ENCODE results near the gene PKHD1. TPM values are rescaled to one million over a fixed set of nuclear protein-coding genes. Genes with fewer than 3 reads are reported as not detected.

Gene PKHD1
- total RNA-seq, 1 donor from 2014 or later, result 0.06 TPM

DNA sequence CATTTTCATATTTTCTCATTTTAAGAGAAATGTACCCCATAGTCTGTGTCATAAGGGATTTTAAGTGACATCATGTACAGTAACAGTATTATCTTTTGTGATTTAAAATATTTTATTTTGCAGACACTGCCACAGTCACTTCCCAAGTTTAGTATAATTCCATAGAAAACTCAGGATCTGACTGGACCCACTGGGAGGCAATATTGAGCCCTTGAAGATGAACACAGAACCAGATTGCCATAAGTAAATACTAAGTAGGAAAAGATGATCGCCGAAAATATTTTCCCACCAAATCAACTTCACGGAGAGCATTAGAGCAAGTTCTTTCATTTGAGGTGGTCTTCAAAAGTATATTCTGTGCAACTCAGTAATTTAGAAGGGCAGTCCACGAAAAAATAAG is 17.6 kb upstream of the PKHD1 start:
- DNase-seq (ENCODE audit: extremely low read depth, low read depth, low spot score), result no peak

DNA sequence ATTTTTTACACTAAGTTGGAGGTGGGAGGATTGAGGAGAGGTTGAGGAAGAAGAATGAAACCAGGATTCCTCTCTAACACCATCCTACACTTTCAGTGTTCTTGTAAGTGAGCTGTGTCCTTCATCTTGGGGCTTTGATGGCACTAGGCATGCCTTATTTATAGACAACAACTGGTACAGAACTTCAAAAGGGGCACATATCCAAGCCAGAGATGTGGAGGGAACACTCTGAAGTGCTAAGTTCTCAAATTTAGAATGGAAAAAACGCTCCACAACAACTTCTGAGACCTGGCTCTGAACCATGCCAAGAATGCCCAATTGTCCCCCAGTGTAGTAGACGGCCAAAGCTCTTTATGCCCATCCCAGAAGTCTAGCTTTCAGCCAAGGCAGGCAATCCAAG is 16.2 kb upstream of the PKHD1 start:
- DNase-seq (ENCODE audit: extremely low read depth, low read depth, low spot score), result no peak

DNA sequence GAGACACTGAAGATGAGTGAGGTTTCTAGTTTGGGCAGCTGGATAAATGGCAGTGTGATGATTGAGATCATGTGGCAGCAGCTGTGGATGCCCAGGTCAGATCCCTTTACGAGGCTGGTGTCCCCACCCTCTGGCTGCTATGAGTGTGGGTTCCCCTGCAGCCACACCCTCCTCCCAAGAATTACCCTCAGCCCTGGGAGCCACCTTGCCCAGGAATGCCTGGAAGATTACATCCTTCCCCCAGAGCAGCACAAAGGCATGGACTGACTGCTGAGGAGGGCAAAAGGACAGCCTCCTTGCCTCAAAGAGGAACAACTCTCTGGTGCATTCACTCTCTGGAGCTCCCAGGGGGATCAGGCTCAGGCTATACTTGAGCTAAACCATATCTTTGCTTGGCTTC is 15.0 kb upstream of the PKHD1 start:
- DNase-seq (ENCODE audit: extremely low read depth, low read depth, low spot score), result no peak

GRCh38 chr6:52098721-52099120 is 11.3 kb upstream of the PKHD1 start:
- no peak for DNase-seq (ENCODE audit: extremely low read depth, low read depth, low spot score)

- no peak for DNase-seq (ENCODE audit: extremely low read depth, low read depth, low spot score)
These were observed 2.4 kb upstream of the PKHD1 start for GRCh38 chr6:52089758-52090348.

DNA sequence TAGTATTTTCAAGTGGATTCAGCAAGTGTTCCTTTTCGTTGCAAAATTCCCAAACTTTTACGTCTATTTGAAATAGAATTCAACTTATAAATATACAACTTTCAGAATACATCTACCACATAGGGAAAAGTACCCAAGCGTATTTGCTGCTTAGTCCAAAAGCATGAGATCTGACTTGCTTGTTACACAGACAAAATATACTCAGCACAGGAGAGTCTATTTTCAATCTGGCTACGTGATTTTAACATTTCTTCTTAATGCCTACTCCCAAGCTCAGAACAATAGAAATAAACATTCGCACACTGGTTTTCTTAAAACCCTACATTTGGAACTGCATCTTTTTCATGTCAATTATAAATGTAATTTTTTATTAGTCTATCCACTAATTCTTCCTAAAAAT is 672 bp downstream of the PKHD1 start:
- DNase-seq (ENCODE audit: extremely low read depth, low read depth, low spot score), result no peak

GRCh38 chr6:52081237-52081636 is 6.2 kb downstream of the PKHD1 start:
- DNase-seq (ENCODE audit: extremely low read depth, low read depth, low spot score), result no peak

- no peak for DNase-seq (ENCODE audit: extremely low read depth, low read depth, low spot score)
These were observed 9.3 kb downstream of the PKHD1 start for GRCh38 chr6:52077961-52078625.

DNA sequence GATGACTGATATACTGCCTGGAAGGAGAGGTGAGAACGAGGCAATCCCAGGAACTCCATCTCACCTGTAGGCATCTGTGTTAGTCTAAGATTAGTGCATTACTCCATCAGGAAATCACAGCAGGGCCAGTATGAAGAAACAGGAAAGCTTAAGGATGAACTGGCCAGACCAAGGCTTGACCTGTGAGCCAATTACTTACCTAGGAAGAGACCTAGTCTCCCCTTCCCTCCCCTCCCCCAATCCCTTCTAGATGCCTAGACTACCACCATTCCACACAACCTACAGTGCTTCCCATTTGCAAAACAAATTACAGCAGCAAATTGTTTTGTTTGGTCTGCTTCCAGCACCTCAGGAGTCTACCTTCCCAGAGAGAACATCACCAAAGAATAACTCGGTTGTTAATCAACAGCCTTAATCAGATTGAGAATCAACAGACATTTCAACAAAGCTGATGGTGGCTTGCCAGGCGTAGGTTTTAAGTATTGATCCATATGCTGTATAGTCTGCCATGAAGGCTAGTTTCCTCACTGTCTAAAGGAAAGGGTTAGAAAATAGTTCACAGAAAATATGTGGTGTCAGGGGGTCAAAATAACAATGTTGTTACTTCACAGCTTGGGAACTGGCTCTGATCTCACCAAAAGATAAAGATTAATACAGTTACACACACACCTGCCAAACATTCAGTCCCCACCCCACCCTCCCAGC is 10.1 kb downstream of the PKHD1 start:
- no peak for DNase-seq (ENCODE audit: extremely low read depth, low read depth, low spot score)

- DNase-seq (ENCODE audit: extremely low read depth, low read depth, low spot score), result no peak
These were observed 10.6 kb downstream of the PKHD1 start for GRCh38 chr6:52076791-52077179.

GRCh38 chr6:52074716-52075115 is 12.7 kb downstream of the PKHD1 start:
- no peak for DNase-seq (ENCODE audit: extremely low read depth, low read depth, low spot score)

- DNase-seq (ENCODE audit: extremely low read depth, low read depth, low spot score), result no peak
These were observed 13.3 kb downstream of the PKHD1 start for GRCh38 chr6:52074155-52074554.

- no peak for DNase-seq (ENCODE audit: extremely low read depth, low read depth, low spot score)
These were observed 21.8 kb downstream of the PKHD1 start for GRCh38 chr6:52065621-52066020.

DNA sequence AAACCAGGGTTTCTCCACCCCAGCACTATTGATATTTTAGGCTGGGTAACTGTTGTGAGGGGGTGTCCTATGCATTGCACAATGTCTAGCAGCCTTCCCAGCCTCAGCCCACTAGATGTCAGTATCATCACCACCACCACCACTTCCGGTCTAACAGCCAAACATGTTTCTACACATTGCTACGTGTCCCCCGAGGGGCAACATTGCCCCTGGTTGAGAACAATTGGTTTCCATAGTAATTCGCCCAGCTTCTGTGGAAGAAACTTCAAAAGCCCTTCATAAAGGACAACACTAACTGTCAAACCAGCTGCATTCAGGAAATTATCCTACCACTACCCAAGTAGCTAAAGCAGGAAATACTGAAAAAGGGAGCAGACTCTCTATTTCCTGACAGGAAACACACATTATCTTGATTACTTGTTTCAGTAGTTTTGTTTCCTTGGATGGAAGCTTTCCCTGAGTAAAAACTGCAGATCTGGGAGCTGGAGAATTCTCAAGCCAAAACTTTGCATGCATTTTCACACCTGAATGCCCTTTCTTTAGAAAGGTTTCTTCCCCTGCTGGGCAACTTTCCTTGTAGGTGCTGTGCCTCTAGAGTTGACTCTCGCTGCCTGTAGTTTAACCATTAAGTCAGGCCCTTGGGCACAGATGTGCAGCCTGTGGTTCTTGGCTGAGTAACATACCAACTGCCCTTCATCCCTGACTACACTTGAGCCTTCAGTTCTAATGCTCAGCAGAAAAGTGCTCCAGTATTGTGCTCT is 23.6 kb downstream of the PKHD1 start:
- no peak for DNase-seq (ENCODE audit: extremely low read depth, low read depth, low spot score)

GRCh38 chr6:52061481-52061880 is 25.9 kb downstream of the PKHD1 start:
- no peak for DNase-seq (ENCODE audit: extremely low read depth, low read depth, low spot score)

DNA sequence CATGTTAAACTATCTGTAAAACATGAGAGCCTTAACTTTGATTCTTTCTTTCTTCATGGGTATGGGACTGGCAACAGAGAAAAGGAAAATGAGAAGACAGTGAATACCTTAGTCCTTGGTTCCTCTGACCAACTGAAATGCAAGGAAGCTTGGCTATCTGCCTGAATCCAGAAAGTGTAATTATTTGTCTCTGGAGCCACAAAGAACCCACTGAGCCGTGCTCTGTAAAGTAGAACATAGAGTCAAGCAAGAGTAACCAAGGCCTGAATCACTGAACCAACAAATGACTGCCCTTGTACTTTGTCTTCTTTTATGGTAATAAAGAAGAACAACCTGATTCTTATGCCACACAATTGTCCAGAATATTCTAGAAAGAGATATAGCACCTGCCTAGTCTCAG is 27.6 kb downstream of the PKHD1 start:
- DNase-seq (ENCODE audit: extremely low read depth, low read depth, low spot score), result no peak

DNA sequence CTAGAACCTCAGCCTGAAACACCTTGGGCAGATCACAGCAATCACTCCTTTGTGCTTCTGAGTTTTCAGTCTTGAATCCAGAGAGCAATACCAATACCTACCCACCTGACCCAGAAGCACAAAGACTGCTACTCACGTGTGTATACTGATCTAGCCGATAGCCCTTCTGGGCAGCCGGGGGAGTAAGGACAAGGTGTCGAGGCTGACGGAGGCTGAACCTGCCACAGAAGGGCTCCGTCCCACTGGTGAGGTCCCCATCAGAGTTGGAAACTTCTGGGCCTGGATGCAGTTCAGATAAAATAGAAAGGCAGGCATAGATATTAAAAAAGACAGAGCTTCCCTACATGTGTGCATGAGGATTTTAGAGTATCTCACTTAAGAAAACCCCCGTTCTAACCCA is 32.0 kb downstream of the PKHD1 start:
- DNase-seq (ENCODE audit: extremely low read depth, low read depth, low spot score), result no peak

DNA sequence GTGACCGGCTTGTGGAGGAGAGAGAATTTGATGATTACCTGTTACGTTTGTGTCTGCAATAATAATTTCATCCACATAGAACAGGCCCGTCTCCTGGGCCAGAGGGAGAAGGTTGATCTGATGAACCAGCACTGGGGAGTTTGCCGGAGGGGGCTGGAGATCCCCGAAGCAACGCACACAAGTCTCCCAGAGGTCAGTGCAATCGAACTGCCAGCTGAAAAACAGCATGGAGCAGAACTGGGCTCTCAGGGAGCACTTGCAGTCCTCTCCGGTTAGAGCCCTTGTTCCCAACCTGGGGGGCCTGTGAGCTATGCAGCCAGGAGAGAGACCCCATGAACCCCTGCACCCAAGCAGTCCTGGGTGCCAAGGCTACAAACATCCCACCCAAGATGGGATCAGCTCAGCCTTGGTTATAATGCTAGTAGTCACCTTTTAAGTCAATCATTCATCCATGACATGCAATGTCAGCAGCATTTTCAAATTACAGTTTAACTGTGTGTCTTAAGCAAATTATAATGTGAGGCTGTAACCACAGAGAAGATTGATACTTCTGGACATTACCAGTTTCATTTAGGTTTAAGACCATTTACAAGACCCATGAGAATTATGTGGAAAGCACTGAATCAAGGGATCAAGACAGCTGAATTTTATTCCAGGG is 34.2 kb downstream of the PKHD1 start:
- DNase-seq (ENCODE audit: extremely low read depth, low read depth, low spot score), result no peak

GRCh38 chr6:52050051-52050405 is 37.4 kb downstream of the PKHD1 start:
- no peak for DNase-seq (ENCODE audit: extremely low read depth, low read depth, low spot score)

DNA sequence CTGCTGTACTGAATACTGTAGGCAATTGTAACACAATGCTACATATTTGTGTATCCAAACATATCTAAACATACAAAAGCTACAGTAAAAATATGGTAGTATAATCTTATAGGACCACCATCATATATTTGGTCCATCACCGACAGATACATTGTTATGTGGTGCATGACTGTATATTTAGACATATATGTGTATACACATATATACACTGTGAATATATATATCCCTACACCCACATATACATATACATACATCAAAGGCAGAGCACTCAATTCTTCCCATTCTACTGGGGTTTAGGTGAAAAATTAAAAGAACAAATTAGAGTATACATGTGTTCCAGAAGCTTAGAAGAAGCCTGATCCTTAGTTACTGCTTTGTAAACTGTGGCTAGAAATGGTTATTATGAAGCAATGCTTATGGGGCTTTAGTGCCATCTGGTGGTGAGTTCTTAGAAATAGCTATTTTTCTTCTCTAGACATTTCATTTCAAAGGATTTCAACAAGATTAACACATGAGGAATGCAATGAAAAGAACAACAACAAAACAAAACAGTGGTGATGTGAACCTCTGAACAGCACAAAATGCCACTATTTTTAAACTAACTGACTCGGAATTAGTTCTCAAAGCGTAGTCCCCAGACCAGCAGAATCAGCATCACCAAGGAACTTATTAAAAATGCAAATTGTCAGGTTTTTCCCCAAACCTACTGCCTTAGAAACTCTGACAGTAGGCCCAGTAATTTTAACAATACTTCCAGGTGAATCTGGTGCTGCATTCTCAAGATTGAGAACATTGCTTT is 38.0 kb downstream of the PKHD1 start:
- peak; percentile 18 for DNase-seq (ENCODE audit: extremely low read depth, low read depth, low spot score)

Data from glomerular endothelial cell (primary cell).